WI38 (cell line): ENCODE results near the gene CDC42EP4.

ENCODE experiments used
- H3K4me3 ChIP-seq: 2 replicates; pipeline ENCODE4 v1.5.1; 2011; ENCODE audit warnings: low read depth, mild to moderate bottlenecking, control low read depth, low read length
- CTCF ChIP-seq: IDR thresholded peaks from 2 replicates; pipeline ENCODE4 v1.5.1; 2012; ENCODE audit warnings: low read depth, mild to moderate bottlenecking, control low read depth, low read length

CDC42EP4 gene

GRCh38 chr17:73237714-73238113 is 74.1 kb downstream of the CDC42EP4 start:
- no peak for TF ChIP-seq CTCF
- no peak overlapping the region for H3K4me3 ChIP-seq

- TF ChIP-seq CTCF: no peak
- no peak overlapping the region for H3K4me3 ChIP-seq
These were observed 77.1 kb downstream of the CDC42EP4 start for GRCh38 chr17:73234736-73235135.
